ENCODE measurements around the gene SLC1A5.
"Not testable (repeated sequence)": the region's sequence is repeated elsewhere in the genome, so short reads cannot be mapped to it uniquely, and the experiment has no call there.

The SLC1A5 gene

DNA sequence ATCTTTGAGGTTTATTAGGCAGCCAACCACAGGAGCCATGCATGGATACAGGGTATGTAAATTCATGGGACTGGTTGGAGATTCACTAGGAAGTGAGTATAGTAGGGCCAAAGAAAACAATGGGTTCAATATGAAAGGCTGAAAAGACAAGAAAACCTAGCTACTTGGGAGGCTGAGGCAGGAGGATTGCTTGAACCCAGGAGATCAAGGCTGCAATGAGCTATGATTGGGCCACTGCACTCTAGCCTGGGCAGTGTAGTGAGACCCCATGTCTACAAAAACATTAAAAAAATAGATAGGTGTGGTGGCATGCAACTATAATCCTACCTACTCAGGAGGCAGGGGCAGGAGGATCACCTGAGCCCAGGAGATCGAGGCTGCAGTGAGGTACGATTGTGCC, 10.3 kb upstream of the SLC1A5 start:
- DNase-seq (ENCODE audit: low spot score): no peak

GRCh38 chr19:46797881-46798280, 9.5 kb upstream of the SLC1A5 start:
- DNase-seq (ENCODE audit: low spot score): no peak

DNA sequence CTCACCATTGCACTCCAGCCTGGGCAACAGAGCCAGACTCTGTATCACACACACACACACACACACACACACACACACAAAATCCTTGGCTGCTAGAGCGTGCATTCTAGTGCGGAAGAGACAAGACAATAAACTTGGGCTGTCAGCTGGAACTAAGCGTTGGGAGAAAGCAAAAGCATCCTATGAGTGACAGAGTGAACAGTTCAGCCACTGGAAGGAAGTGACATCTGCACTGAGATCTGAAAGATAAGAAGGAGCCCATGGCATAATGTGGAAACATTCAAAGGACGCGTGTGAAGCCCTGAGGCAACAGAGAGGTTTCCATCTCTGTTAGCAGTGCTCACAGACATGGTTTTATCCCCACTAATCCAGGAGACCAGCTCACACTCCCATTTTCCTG, 3.5 kb upstream of the SLC1A5 start:
- DNase-seq (ENCODE audit: low spot score): no peak

GRCh38 chr19:46789371-46789770, 977 bp upstream of the SLC1A5 start:
- no peak for DNase-seq (ENCODE audit: low spot score)

- no peak for DNase-seq (ENCODE audit: low spot score)
These were observed 559 bp upstream of the SLC1A5 start for GRCh38 chr19:46788968-46789338.

DNA sequence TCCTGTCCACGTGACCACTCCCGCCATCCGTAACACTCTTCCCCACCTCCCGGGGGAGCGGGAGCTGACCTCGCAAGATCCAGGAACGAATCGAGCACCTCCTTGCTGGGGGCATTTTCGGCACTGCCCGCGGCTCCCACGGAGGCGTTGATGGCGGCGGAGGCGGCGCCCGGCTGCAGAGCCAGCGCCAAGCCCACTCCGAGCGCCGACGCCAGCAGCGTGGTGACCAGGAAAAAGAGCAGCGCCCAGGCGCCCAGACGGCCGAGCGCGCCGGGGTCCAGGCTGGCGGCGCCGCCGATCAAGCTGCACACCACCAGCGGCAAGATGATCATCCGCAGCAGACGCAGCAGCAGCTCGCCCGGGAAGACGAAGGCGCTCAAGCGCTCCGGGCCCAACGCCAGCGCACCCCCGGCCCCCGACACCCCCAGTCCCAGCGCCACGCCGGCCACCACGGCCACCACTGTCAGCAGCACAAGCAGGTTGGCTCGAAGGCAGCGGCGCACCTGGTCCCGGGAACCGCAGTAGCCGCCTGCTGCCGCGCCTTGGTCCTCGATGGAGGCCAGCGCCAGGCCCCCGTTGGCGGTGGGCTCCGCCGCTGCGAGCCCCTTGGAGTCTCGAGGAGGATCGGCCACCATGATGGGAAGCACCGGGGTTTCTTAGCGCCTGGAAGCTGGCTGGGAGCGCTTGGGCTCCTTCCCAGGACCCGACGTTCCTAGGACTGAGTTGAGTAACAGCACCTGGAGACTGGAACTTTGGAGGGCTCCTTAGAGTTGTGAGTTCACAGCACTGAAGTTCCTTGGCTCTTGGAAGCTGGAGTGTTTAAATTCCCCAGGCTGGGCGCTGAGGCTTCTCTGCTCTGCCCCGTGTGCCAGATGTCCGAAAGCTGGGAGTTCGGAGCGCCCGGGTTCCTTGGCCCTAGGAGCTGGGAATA, 798 bp downstream of the SLC1A5 start:
- DNase-seq (ENCODE audit: low spot score): peak; percentile 74

DNA sequence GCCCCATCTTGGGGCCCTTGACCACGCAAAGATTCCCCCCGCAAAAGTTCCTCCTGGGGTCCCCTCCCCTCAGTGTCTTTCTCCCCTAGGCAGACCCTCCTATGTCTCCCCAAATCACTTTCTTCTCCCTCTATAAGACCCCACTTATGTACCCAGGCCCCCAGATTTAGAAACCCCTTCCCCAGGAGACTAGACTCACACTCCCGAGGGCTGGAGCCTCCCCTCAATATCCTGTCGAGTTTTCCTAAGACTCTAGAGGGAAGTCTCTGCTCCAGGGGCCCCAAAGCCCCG, 1.4 kb downstream of the SLC1A5 start:
- no peak for DNase-seq (ENCODE audit: low spot score)

DNA sequence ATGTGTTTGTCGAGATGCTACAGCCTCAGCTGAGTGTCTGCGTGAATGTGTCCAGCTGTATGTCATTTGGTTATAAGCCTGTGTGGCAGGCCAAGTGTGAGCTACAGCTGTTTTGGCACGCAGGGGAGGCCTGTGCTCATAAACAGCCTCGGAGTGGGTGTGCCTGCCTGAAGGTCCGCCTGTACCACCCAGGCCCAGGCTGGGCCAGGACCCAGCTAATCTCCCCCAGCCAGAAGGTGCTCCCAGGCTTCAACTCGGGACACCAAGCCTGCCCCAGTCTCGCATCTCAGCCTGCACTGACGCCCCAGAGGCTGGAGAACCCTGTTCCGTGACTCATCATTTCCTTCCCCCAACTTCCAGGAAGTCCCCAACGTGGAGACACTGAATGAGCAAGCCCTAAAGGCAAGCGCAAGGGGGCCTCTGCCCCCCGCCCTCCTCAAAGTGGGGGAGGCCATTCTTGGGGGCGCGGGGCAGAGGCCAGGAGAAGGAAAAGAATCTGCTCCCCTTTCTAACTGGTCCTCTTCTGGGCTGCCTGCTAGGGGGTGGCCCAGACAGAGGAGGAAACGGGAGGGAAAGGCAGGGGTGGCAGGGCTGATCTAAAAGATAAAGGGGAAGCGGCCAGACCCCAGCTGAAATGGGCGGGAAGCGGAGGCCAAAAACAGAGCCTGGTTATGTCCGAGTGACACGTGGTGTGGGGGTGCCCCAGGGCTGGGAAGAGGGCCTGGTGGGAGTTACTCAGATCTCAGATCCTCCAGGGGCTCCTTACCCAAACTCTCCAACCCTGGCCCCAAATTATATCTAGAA, 2.0 kb downstream of the SLC1A5 start:
- peak; percentile 93 for DNase-seq (ENCODE audit: low spot score)

DNA sequence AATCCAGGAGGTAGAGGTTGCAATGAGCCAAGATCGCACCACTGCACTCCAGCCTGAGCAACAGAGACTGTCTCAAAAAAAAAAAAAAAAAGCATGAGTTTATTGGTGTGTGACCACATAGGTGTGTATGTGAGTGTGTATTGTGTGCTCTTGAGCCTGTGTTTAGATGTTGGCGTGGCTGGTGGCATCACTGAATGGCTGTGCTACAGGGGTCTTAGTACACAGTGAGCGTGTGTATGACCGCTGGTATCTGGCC, 2.5 kb downstream of the SLC1A5 start:
- no peak for DNase-seq (ENCODE audit: low spot score)

DNA sequence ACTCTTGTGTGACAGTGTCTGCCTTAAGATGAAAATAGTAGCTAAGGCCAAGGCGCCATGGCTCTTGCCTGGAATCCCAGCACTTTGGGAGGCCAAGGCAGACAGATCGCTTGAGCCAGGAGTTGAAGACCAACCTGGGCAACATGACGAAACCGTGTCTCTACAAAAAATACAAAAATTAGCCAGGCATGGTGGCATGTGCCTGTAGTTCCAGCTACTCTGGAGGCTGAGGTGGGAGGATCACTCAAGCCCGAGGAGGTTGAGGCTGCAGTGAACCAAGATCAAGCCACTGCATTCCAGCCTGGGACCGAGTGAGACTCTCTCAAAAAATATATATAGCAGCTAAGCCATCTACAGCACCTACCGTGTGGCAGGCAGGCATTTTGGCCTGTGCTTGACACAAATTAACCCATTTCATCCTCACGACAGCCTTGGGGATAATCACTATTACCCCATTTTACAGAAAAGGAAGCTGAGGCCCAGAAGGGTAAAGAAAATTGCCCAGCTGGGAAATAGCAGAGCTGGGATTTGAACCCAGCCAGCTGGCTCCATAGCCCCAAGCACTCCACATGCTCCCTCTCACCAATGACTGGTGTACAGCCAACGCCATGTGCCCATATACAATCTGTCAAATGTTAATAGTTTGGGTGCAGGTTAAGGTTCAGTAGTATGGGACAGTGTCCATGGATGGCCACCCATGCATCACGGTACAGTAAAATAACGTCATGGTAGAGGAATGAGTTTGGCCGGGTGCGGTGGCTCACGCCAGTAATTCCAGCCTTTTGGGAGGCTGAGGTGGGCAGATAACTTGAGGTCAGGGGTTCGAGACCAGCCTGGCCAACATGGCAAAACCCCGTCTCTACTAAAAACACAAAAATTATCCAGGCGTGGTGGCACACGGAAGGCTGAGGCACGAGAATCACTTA, 3.1 kb downstream of the SLC1A5 start:
- no peak for DNase-seq (ENCODE audit: low spot score)

DNA sequence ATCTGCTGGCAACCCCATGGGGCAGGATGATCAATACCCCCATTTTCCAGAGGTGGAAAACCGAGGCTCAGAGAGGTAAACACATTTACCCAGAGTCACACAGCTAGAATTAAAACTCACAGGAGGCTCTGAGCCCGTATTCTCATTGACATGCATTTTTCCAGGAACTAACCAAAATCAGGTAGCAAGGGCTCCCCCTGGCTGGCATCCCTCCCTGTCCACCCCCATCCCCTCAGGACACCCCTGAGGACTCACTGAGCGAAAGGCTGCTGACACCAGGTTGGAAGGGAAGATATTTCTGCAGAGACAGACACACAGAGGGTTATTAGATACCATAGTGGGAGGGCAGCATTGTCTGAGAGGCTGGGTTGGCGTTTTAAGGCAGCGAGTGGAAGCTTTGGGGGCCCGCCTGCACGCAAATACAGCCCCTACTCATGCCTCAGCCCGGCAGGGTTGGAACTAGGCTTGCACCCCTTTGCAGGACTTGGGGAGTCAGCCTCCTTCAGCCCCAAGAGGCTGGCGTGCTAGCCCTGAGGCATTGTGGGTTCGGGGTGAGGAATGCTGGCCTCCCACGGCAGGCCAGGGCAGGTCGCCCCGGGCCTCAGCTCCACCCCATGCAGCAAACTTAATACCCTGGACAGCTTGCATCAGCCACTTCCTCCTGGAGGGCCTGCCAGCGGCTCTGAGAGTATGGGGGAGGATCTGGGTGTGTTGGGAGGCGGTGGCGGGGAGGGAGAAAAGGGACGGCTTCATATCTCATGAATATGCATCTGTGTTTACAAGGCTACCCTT, 3.9 kb downstream of the SLC1A5 start:
- peak; percentile 95 for DNase-seq (ENCODE audit: low spot score)

DNA sequence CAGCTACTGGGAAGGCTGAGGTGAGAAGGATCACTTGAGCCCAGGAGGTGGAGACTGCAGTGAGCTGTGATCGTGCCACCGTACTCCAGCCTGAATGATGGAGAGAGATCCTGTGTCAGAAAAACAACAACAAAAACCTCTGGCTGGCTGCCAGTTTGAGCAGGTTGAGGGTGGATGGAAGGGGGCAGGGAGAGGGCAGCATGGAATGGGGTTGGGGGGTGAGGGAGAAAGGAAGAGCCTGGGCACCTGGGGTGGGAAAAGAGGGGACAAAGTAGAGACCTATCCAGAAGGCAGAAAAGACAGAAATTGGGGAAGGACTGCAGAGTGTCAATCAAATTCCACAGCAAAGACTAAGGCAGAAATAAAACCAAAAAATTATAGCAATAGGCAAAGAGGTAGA, 4.7 kb downstream of the SLC1A5 start:
- DNase-seq (ENCODE audit: low spot score): no peak

GRCh38 chr19:46782355-46783019, 5.9 kb downstream of the SLC1A5 start:
- DNase-seq (ENCODE audit: low spot score): no peak

DNA sequence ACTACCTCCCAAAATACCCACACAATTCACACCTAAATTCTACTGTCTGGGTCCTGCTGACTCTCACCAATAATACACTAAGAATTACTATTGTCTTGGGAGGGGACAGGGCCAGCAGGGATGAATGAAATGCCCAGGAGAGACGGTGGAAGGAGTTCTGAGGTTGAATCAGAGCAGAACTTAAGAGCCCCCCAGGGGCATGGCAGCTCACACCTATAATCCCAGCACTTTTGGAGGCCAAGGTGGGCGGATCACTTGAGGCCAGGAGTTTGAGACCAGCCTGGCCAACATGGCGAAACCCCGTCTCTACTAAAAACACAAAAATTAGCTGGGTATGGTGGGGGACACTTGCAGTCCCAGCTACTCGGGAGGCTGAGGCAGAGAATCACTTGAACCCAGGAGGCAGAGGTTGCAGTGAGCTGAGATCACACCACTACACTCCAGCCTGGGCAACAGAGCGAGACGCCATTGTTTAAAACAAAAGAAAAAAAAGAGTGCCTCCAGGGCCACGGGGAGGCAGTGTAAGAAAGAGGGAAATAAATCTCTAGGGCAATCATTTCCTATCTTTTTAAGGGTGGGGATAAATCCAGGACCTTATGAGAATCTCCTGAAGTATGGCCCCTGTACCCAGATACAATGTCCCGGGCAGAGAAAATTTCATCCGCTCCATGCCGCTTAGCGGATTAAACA, 10.3 kb downstream of the SLC1A5 start:
- DNase-seq (ENCODE audit: low spot score): not testable (repeated sequence)

- no peak for DNase-seq (ENCODE audit: low spot score)
These were observed 11.2 kb downstream of the SLC1A5 start for GRCh38 chr19:46776927-46777911.

GRCh38 chr19:46775642-46776258, 12.6 kb downstream of the SLC1A5 start:
- DNase-seq (ENCODE audit: low spot score): no peak

DNA sequence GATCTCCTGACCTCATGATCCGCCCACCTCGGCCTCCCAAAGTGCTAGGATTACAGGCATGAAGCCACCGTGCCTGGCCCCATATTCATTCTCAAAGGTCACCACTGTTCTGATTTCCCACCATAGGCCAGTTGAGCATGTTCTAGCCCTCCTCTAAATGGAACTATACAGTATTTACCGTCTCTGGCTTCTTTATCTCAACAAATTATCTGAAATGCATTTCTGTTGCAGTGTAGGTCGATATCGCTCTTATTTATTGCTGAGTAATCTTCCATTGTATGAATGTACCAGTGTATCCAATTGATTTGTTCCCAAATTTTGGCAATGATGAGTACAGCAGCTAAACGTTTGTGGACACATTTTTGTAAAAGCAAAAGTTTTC, 15.4 kb downstream of the SLC1A5 start:
- DNase-seq (ENCODE audit: low spot score): no peak

DNA sequence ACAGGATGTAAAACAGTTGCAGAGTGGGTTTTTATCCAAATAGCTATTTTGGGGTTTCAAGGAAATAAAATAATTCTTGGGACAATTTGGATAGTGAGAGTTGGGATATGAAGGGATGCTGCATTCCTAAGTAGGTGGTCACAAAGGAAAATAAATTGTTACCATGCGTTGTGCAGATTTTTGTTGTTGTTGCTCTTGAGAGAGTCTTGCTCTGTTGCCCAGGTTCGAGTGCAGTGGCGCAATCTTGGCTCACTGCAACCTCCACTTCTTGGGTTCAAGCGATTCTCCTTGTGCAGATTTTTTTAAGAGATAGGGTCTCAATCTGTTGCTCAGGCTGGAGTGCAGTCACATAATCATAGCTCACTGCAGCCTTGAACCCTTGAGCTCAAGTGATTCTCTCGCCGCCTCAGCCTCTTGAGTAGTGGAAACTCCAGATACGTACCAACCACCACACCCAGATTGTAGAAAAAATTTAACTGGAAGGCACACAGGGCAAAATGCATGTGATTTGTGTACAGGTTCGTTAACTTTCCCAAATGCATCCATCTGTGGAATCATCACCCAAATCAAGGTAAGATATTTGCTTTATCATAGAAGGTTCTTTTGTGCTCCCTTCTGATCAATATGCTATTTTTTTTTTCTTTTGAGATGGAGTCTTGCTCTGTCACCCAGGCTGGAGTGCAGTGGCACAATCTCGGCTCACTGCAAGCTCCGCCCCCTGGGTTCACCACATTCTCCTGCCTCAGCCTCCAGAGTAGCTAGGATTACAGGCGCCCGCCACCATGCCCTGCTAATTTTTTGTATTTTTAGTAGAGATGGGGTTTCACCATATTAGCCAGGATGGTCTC, 16.0 kb downstream of the SLC1A5 start:
- DNase-seq (ENCODE audit: low spot score): no peak
